Hematopoietic multipotent progenitor cell treated with erythropoietin and hydrocortisone succinate and interleukin-3 and kit ligand, for 8 days (in vitro differentiated cells): Measurements from ENCODE around the gene POM121.
"Not testable (repeated sequence)": the region's sequence is repeated elsewhere in the genome, so short reads cannot be mapped to it uniquely, and the experiment has no call there.

Experiments used
- DNase-seq: peaks from one replicate; pipeline ENCODE4 v3.0.0-alpha.2; 2015

The POM121 gene

DNA sequence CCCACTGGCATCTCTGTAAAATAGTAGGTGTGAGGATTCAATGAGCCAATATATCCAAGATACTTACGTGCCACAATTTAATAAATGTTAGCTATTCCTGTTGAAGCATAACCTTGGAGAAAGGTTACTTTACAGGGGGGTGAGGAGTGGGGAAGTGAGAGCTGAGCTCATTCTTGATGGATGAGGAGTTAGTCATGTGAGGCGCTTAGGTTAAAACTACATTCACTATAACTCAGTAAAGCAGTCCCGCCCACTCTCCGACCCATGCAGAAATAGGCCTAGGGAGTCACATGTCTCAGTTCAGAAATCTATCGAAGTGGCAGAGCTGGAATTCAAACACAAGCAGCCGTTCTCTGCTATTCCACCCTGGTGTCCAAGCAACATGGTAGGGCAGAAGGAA, 25.5 kb downstream of the POM121 start:
- DNase-seq: not testable (repeated sequence)

DNA sequence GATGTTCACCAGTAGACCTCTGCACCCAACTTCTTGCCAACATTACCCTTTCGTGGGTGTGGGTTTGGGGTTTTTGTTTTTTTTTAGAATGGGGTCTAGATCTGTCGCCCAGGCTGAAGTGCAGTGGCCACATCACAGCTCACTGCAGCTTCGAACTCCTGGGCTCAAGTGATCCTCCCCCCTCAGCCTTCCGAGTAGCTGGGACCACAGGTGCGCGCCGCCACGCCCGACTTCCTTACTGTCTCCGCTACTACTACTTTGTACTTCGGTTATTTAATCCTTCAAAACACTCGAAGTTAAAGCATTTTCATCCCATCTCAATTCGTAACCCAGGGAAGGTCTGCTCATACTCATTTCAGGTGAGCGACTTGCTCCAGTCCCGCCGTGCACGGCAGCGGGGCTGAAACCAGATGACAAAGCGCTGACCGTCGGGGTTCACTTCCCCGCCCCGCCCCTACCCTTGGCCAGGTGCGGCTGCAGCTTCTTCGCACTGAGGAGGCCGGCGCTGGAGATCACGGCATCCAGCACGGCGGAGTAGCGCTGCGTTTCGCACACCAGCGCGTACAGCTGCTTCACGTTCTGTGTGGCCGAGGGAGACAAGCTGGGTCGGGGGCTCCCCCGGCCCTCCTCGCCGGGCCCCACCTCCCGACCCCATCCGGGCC, 29.1 kb downstream of the POM121 start:
- DNase-seq: not testable (repeated sequence)

DNA sequence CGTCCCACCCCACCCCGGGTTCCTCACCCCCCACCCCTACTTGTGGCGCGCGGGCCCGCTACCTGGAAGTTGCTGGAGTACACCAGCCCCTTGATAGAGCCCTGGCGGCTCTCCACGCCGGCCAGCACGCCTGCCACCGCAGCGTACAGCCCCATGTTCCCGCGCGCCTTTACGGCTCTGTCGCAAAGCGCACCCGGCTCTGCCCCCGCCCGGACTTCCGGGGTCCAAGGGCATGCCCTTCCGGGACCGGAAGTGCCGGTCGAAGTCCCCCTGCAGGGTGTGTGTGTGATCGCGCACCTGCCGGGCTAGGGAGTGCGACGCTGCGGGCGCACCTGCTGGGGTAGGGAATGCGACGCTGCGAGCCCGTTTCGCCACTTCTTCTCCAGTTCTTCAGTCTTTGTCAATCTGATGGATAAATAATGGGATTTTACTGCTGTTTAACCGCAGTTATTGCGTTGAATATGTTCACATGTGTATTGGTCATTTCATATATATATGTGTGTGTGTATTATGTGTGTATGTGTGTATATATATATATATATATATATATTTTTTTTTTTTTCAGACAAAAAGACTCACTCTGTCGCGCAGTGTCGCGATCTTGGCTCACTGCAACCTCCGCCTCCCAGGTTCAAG, 29.8 kb downstream of the POM121 start:
- not testable (repeated sequence) for DNase-seq

DNA sequence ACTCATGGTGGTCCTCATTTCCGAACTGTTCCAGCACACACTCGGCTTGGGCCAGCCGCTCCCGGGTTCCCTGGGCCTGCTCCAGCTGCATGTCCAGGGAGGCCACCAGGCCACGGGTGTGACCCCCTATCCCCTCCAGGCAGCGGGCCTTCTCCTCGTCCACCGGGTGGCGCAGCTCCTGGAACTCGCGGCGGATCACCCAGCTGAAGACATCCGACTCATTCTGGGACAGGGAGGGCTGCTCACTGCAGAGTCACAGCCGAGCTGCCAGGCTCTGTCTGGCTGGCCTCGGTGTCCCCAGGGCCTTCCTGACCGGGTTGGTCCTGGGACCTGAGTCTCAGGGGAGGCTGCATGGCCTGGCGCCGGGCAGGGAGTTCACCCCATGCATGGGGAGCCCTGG, 35.1 kb downstream of the POM121 start:
- not testable (repeated sequence) for DNase-seq

DNA sequence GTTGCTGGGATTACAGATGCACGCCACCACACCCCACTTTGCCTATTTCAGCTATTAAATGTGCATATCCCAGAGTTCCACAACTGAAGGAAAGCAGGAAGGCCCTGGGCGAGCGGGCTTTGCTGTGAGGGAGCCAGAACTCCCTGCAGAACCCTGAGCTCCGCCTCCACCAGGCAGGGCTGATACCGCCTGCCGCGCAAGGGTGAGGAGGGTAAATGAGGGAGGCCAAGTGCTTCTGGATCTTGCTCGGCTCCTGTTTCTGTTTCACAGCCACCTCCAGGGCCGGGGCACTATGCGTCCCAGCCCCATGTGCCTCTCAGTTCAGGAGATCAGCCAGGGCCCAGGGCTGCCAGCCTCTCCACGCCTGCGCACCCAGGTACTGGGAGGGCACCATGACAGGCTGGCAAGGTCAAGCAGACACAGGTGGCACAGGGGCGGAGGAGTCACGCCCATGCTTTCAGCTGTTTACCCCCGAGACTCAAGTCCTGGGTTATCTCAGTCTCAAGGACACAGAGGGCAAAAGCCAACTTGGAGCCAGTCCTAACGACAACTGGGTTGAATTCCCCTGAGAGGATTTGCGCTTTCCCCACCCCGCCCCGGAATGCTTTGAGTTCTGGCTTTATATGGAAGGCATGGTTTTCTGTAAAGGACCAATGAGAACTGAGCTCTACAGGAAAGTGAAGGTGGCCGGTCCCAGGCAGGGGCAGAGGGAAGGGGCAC, 35.9 kb downstream of the POM121 start:
- DNase-seq: not testable (repeated sequence)

DNA sequence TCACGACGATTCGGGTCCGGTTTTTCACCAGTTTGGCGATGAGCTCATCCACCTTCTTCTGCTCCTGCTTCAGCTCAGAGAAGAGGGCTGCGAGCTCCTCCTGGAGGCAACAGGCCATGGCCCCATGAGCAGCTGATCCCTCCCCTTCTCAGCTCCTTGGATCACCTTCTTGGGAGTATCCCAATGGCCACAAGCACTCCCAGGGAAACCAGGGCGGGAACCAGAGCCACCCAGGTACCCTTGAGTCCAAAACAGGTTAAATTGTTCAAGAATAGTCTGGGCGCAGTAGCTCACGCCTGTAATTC, 36.4 kb downstream of the POM121 start:
- DNase-seq: not testable (repeated sequence)

DNA sequence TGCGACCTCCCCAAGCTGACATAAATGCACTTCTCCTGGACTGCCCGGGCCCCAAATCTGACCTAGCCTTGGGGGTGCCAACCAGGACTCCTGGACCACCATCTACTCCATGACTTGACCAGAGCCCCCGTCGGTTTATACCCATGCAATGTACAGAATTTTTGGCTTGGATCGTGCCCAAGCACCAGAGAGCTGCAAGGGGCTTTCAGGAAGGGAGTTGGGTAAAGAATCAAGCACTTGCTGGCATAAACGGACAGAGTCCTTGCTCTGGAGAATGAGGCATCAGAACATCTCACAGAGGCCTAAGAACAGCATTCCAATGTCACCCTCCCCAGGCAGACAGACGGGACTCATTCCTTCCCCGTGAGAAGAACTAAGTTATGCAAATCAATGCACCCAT, 38.2 kb downstream of the POM121 start:
- not testable (repeated sequence) for DNase-seq

DNA sequence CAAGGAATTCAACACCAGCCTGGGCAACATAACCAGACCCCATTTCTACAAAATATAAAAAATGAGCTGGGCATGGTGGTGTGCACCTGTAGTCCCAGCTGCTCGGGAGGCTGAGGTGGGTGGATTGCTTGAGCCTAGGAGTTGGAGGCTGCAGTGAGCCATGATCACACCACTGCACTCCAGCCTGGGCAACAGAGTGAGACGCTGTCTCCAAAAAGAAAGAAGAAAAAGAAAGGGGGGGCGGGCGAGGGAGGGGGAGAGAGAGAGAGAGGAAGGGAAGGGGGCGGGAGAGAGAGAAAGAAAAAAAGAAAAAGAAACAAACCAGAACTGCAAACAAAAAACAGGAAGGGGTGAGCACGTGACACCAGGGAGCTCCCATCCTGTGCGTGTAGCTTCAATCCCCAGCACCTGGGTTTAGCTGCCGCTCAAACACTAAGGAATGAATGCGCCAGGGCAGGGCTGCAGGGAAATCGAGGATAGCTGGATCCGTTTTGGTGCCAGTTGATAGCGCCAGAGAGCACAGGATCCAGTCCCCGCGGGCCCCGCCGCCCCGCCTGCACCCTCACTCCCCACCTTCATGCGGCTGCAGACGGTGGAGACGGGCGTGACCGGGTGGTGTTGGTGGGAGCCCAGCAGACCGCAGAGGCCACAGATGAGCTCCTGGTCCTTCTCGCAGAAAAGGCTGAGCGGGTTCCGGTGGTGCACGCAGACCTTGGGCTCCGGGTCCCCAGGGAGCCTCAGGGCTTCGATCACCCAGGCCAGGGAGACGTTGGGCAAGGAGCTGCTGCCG, 40.5 kb downstream of the POM121 start:
- not testable (repeated sequence) for DNase-seq

DNA sequence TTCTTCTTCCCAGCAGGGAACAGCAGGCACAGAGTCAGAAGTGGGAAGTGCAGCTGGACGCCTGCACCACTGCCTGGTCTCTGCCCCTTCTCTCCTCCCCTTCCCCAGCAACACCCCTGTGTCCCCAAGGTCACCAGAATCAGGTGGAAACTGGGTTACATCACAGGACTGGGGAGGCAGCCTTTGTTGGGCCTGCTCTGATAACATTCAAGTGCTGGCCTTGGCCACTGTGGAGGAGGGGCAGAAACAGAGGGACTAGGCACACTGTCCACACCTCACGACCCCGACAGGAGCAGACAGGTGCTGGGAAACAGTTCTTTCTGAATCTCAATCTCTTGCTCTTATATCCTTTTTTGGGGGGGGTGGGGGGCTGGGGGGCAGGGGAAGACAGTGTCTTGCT, 42.0 kb downstream of the POM121 start:
- DNase-seq: not testable (repeated sequence)

DNA sequence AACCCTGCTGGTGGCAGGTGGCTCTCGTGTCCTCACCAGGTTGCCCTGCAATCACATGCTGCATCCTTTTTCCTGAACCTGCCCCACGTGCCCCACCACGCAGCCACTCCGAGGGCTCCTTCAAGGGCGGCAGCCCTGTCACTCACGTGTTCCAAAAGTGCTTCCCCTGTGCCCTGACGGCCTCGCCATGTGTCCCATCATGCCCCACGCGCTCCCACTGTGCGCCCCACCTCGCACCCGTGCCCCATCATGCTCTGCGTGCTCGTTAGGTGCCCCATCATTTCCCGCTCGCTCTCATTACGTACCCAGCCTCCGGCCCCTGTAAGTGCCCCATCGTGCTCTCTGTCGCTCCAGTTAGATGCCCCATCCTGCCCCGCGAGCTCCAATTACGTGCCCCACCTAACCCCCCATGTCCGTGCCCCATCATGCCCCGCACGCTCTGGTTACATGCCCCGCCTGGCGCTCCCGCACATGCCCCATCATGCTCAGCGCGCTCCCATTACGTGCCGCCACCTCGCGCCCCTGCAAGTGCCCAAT, 44.2 kb downstream of the POM121 start, which contains the start of gene TRIM74:
Gene TRIM74 (minus strand): TSS at position 487 of the 537 bp plus-strand sequence. CDS start 3,309 bp downstream, outside the sequence.
- not testable (repeated sequence) for DNase-seq

DNA sequence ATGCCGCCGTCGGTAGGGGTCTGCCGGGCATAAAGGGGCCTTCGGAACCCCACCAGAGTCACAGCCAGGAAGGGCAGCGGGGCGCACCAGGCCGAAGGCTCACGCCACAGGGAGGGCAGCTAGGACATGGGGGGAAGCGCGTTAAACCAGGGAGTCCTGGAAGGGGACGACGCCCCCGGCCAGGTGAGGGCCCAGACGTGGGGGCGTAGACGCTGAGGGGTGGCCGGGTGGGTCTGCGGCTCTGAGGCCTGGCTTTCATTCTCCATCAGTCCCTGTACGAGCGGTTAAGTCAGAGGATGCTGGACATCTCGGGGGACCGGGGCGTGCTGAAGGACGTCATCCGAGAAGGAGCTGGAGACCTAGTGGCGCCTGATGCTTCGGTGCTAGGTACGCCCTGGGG, 44.8 kb downstream of the POM121 start:
- not testable (repeated sequence) for DNase-seq

DNA sequence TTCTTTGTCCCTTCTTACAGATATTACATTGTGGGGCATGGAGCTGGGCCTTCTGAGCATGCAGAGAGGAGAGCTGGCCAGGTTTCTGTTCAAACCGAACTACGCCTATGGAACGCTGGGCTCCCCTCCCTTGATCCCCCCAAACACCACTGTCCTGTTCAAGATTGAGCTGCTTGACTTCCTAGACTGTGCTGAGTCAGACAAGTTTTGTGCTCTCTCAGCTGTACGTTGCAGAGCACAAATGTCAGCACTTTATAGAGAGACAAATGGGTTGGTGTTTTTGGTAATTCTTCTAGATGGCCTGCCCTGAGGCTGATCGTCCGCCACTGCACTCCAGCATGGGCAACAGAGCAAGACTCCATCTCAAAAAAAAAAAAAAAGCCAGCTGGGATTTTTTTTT, 46.6 kb downstream of the POM121 start:
- not testable (repeated sequence) for DNase-seq

DNA sequence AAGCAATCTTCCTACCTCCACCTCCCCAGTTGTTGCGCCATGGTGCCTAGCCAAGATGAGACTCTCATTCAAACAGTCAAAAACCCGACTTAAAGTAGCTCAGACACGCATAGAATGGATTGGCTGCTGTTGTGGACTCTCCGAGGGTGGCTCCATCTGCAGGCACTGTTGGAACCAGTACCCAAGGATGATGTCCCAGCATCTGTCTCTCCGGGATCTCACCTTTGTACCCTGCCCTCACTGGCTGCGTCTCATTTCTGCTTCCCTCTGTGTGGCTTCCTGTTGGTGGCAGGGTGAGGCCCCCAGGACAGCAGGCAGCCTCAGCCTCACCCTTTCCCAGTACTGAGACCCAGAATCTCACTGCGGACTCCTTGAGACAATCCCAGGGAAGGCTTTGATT, 49.9 kb downstream of the POM121 start:
- not testable (repeated sequence) for DNase-seq

DNA sequence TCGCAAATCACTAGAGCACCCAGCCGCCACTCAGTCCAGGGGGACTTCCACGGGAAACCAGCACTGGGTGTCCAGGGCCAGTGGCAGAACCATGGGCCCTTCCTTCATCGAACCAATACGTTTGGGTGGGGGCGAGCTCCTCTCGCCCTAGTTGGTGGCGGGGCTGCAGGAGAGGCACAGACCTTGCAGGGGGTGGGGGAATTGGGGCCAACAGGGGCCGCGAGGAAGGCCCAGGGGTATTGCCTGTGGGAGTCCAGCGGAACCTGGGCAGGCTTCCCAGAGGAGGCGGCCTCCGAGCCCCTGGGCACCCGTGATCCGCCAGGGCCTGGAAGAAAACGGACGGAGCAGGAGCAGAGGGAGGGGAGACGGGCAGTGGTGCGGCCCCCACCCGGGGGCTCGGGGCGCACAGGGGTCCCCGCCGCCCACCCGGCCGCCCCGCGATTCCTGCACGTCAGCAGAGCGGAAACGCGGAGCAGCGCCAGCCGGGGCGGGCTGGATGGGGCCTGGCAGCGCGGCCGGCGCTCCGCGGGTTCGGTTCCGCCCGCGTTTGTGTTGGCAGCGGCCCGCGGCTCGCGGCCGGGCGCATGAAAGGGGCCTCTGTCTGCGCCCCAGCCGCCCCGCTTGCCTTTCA, 50.9 kb downstream of the POM121 start:
- DNase-seq: not testable (repeated sequence)

DNA sequence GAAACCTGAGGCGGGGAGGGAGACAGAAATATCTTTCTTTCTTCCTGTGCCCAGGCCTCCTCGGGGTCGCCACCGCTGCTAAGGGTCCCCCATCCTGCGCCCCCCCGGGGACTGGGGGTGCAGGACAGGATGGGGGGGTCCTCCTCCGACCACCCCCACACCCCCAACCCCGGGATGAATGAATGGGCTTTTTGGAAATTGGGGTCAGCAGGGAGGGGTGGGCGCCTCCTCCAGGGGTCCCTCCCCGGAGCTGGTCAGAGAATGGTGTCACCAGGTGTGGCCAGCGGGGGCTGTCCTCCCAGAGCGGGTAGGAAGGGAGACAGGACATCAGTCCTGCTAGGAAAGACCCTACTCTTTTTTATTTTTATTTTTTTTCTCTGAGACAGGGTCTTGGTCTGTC, 51.5 kb downstream of the POM121 start:
- not testable (repeated sequence) for DNase-seq

DNA sequence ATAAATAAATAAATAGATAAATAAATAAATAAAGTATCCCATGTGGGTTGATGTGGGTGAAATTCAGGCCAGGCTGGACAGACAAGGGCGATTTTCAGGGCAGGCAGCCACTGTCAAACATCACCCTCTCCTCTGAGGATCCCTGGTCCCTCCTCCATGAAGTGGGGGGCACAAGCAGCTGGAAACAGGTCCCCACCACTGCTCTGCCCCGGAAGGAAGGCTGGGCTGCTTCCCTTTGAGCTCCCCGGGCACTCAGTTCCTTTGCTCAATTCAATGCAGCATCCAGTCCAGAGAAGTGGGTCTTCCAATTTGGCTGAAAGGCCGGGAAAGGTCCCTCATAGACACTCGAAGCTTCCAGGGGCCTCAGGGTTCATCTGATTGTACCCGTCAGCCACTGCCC, 55.5 kb downstream of the POM121 start:
- not testable (repeated sequence) for DNase-seq

DNA sequence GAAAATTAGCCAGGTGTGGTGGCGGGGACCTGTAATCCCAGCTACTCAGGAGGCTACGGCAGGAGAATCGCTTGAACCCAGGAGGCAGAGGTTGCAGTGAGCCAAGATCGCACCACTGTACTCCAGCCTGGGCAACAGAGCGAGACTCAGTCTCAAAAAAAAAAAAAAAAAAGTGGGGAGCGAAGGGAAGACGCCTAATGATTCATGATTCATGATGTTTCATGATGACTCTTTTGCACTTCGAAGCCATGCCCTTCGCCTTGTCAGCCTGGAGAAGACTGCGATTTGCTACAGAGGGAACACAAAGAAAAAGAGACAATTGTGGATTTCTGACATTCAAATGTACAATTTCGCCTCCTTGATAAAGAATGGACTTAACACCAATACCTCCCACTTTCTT, 57.2 kb downstream of the POM121 start:
- DNase-seq: not testable (repeated sequence)

DNA sequence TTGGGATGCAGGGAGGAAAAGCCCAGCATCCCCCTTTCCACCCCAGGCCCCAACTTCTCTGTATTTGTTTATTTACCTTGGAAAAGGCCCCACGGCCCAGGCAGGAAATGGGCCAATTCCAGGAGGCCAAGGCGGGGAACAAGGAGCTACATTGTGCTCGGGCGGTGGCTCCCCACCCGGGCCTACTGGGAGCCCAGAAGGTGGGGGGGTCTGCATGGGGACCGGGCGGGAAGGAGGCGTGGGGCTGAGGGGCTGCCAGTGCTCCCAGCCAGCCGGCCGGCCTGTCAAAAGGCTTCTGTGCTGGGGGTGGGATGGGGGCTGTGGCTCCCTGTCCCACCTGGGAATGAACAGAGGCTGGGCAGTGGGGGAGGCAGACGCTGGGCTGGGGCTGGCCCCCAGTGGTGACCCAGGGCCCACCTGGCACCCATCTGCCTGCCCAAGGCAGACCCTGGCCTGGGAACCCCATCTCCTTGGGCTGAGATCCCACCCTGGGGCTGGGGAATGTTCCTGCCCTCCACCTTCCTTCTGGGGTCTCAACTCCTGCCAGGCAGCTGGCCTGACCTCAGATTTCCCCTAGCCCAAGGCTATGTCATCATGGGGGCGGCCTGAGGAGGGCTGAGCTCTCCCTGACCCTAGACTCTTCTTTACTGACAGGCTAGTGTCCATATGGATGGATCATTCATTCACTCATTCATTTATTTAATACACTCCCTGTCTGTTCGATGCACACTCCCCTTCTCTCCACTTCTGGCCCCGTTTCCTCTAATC, 65.4 kb downstream of the POM121 start:
- DNase-seq: not testable (repeated sequence)

DNA sequence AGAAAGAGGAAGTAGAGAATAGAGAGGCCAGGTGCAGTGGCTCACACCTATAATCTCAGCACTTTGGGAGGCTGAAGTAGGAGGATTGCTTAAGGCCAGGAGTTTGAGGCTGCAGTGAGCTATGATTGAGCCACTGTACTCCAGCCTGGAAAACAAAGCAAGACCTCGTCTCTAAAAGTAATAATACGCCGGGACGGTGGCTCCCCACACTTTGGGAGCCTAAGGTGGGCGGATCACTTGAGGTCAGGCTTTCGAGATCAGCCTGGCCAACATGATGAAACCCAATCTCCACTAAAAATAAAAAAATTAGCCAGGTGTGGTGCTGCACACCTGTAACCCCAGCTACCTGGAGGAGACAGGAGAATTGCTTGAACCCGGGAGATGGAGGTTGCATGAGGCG, 70.6 kb downstream of the POM121 start:
- DNase-seq: not testable (repeated sequence)

DNA sequence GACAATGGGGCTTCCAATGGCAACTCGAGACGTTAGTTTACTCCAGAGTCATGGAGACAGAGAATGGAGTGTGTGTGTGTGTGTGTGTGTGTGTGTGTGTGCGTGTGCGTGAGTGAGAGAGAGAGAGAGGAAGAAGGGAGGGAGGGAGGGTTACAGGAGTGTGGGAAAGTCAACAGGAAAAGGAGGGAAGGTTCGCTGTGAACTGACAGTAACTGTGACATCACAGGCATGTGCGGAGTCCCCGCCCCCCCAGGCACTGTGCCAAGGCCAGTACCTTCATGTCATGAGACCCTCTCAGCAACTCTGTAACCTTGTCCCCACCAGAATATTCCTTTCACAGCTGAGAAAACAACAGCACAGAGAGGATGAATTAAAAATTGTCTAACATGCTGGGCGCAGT, 72.6 kb downstream of the POM121 start:
- not testable (repeated sequence) for DNase-seq

DNA sequence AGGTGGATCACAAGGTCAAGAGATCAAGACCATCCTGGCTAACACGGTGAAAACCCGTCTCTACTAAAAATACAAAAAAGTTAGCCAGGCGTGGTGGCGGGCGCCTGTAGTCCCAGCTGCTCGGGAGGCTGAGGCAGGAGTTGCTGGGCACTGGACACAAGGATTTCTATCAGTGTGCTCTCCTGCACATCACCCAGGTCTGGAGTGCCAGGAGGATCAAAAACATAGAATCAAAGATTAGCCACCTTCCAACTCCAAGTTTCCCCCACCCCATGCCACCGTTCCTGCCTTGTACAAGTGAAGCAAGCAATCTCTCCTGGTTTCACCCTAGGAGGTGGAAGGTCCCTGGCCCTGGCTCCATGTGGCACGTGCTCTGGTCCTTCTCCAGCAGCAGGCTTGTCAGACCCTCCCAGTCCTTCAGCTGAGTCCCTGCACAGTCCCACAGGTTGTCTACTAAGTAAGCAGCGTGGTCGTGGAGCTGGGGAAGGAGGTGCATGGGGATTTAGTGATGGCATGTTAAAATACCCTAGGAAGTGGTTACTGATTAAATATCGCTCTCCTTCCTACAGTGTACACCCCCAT, 73.1 kb downstream of the POM121 start:
- not testable (repeated sequence) for DNase-seq
